H1 (cell line): ENCODE measurements around the gene NR5A1. TPM values are rescaled to one million over a fixed set of nuclear protein-coding genes. Genes with fewer than 3 reads are reported as not detected.

Source experiments
- CTCF ChIA-PET: fragments of 300-600 bp; sonication (Branson Sonifier 250); formaldehyde crosslinking; loops from one replicate; lab custom pipeline; 2021; ENCODE audit not compliant: partially characterized antibody; lab: Charles Lee
- POLR2A ChIA-PET: fragments of 300-600 bp; sonication (Branson Sonifier 250); formaldehyde crosslinking; loops from one replicate; lab custom pipeline; 2021; ENCODE audit warnings: inconsistent platforms; ENCODE audit not compliant: partially characterized antibody; lab: Charles Lee
- DNase-seq, 2 experiments: peaks; one replicate each; pipeline versions ENCODE4 v3.0.0 to v3.0.0-alpha.2; 2010 to 2022; ENCODE audit warnings: low spot score in 2 of 2, low read depth in 1 of 2, mixed read lengths in 1 of 2
- FAIRE-seq: peaks from 2 replicates; lab custom pipeline; 2011; peaks lifted over from hg19 to GRCh38; lab: Jason Lieb, UNC
- H2AFZ ChIP-seq: 2 replicates; pipeline ENCODE4 v1.8.1; 2012; ENCODE audit warnings: low read length, inconsistent platforms
- H2AK5ac ChIP-seq: 2 replicates; pipeline ENCODE4 v1.6.1; 2013; ENCODE audit warnings: low read depth, low read length
- H2BK120ac ChIP-seq: replicated peaks from 2 replicates; pipeline ENCODE3; 2013; ENCODE audit warnings: low read depth, low read length, inconsistent platforms
- H2BK12ac ChIP-seq: 2 replicates; pipeline ENCODE4 v1.6.1; 2013; ENCODE audit warnings: low read depth, low read length
- H2BK15ac ChIP-seq: 2 replicates; pipeline ENCODE4 v1.6.1; 2013; ENCODE audit warnings: low read length
- H2BK20ac ChIP-seq: 2 replicates; pipeline ENCODE4 v1.6.1; 2013; ENCODE audit warnings: low read length
- H2BK5ac ChIP-seq: 2 replicates; pipeline ENCODE4 v1.6.1; 2013; ENCODE audit warnings: low read depth, low read length
- H3K14ac ChIP-seq: 2 replicates; pipeline ENCODE4 v1.6.1; 2013; ENCODE audit warnings: inconsistent platforms; ENCODE audit not compliant: insufficient read length
- H3K18ac ChIP-seq: 2 replicates; pipeline ENCODE4 v1.6.1; 2013; ENCODE audit warnings: low read length; ENCODE audit errors: extremely low read depth
- H3K23ac ChIP-seq: 2 replicates; pipeline ENCODE4 v1.6.1; 2013; ENCODE audit warnings: inconsistent platforms; ENCODE audit not compliant: insufficient read length
- H3K23me2 ChIP-seq: 2 replicates; pipeline ENCODE4 v1.6.1; 2013; ENCODE audit warnings: low read depth, low read length
- H3K27ac ChIP-seq: 2 replicates; pipeline ENCODE4 v1.6.1; 2011; ENCODE audit warnings: low read depth, low read length, inconsistent platforms
- H3K27me3 ChIP-seq, 4 experiments: replicated peaks in 1 of 4; 1 replicate in 1 of 4; 2 replicates in 3 of 4; pipeline versions ENCODE4 v1.6.1 to v1.8.1; 2011 to 2013; ENCODE audit warnings: low read length in 3 of 4, mild to moderate bottlenecking in 3 of 4, inconsistent platforms in 2 of 4, mixed read lengths in 2 of 4, moderate library complexity in 1 of 4; ENCODE audit not compliant: control insufficient read depth in 3 of 4, insufficient read depth in 3 of 4; ENCODE audit errors: extremely low read depth in 1 of 4
- H3K36me3 ChIP-seq, 4 experiments: 2 replicates each; pipeline versions ENCODE4 v1.6.1 to v1.8.1; 2011 to 2013; ENCODE audit warnings: mild to moderate bottlenecking in 4 of 4, low read length in 3 of 4, moderate library complexity in 2 of 4, control low read depth in 1 of 4, inconsistent platforms in 1 of 4; ENCODE audit not compliant: insufficient read depth in 4 of 4, control insufficient read depth in 2 of 4
- H3K4ac ChIP-seq: replicated peaks from 2 replicates; pipeline ENCODE3; 2013; ENCODE audit warnings: low read length, low read depth, mixed read lengths, inconsistent platforms; ENCODE audit not compliant: insufficient read length
- H3K4me1 ChIP-seq, 4 experiments: replicated peaks in 1 of 4; 1 replicate in 1 of 4; 2 replicates in 3 of 4; pipeline versions ENCODE4 v1.6.1 to v1.8.1; 2011 to 2013; ENCODE audit warnings: low read length in 3 of 4, inconsistent platforms in 2 of 4, mixed read lengths in 1 of 4; ENCODE audit not compliant: insufficient read depth in 4 of 4, control insufficient read depth in 3 of 4
- H3K4me2 ChIP-seq, 2 experiments: 2 replicates each; pipeline versions ENCODE4 v1.6.1 to v1.8.1; 2011 to 2013; ENCODE audit warnings: low read depth in 2 of 2, low read length in 2 of 2, control low read depth in 1 of 2, inconsistent platforms in 1 of 2, mild to moderate bottlenecking in 1 of 2; ENCODE audit not compliant: insufficient read depth in 1 of 2
- H3K4me3 ChIP-seq, 4 experiments: fragments of 200-600, 300-600 bp in 1 of 4; sonication (generic), shearing (Covaris generic), sonication (Bioruptor Twin) in 1 of 4; 2 replicates each; pipeline versions ENCODE4 v1.5.1 to v1.8.1; 2011 to 2016; ENCODE audit warnings: low read length in 4 of 4, low read depth in 3 of 4, control low read depth in 2 of 4, inconsistent platforms in 2 of 4, mild to moderate bottlenecking in 2 of 4, mixed read lengths in 1 of 4, moderate library complexity in 1 of 4; ENCODE audit not compliant: insufficient read depth in 2 of 4; ENCODE audit errors: extremely low read depth in 1 of 4
- H3K56ac ChIP-seq: replicated peaks from 2 replicates; pipeline ENCODE3; 2013; ENCODE audit warnings: low read depth, mild to moderate bottlenecking, mixed read lengths, low read length, inconsistent platforms; ENCODE audit not compliant: insufficient read length
- H3K79me1 ChIP-seq: 2 replicates; pipeline ENCODE4 v1.6.1; 2013; ENCODE audit warnings: low read depth, low read length, control low read depth
- H3K79me2 ChIP-seq, 2 experiments: 2 replicates each; pipeline versions ENCODE4 v1.6.1 to v1.8.1; 2012 to 2013; ENCODE audit warnings: low read length in 2 of 2, mild to moderate bottlenecking in 2 of 2, inconsistent platforms in 1 of 2; ENCODE audit not compliant: insufficient read depth in 2 of 2, control insufficient read depth in 1 of 2
- H3K9ac ChIP-seq, 4 experiments: replicated peaks in 1 of 4; 1 replicate in 1 of 4; 2 replicates in 3 of 4; pipeline versions ENCODE4 v1.6.1 to v1.8.1; 2011 to 2013; ENCODE audit warnings: low read depth in 3 of 4, low read length in 3 of 4, control low read depth in 2 of 4, mild to moderate bottlenecking in 2 of 4, moderate library complexity in 2 of 4, inconsistent platforms in 1 of 4; ENCODE audit errors: extremely low read depth in 1 of 4
- H3K9me3 ChIP-seq, 2 experiments: 2 replicates each; pipeline versions ENCODE4 v1.6.1 to v1.8.1; 2012 to 2013; ENCODE audit warnings: mild to moderate bottlenecking in 2 of 2, moderate library complexity in 2 of 2, control low read depth in 1 of 2, inconsistent platforms in 1 of 2, low read depth in 1 of 2, low read length in 1 of 2, mixed read lengths in 1 of 2; ENCODE audit not compliant: insufficient read depth in 2 of 2
- H4K20me1 ChIP-seq, 2 experiments: replicated peaks in 1 of 2; 2 replicates each; pipeline versions ENCODE3 to v1.8.1; 2011 to 2013; ENCODE audit warnings: inconsistent platforms in 2 of 2, low read length in 2 of 2, mild to moderate bottlenecking in 1 of 2; ENCODE audit not compliant: insufficient read depth in 2 of 2, control insufficient read depth in 1 of 2
- H4K5ac ChIP-seq: 2 replicates; pipeline ENCODE4 v1.6.1; 2013; ENCODE audit warnings: low read length, low read depth, mixed read lengths, inconsistent platforms; ENCODE audit not compliant: insufficient read length
- H4K8ac ChIP-seq: 2 replicates; pipeline ENCODE4 v1.8.0; 2013; ENCODE audit warnings: mild to moderate bottlenecking, moderate library complexity, low read length, inconsistent platforms; ENCODE audit not compliant: insufficient read depth; ENCODE audit errors: extremely low read depth
- H4K91ac ChIP-seq: replicated peaks from 2 replicates; pipeline ENCODE3; 2013; ENCODE audit warnings: low read length, mixed read lengths, inconsistent platforms; ENCODE audit not compliant: insufficient read length
- ASH2L ChIP-seq: fragments of 200-600, 300-600 bp; sonication (generic); IDR thresholded peaks from one replicate; pipeline ENCODE4 v1.7.1; 2017; ENCODE audit warnings: low read length
- CHD1 ChIP-seq: IDR thresholded peaks from 2 replicates; pipeline ENCODE4 v1.6.1; 2012; ENCODE audit warnings: low read depth, low read length, improper control_type of control experiment
- HDAC2 ChIP-seq, 2 experiments: fragments of 300-600 bp in 1 of 2; sonication (generic) in 1 of 2; IDR thresholded peaks; 2 replicates each; pipeline ENCODE4 v1.6.1; 2011 to 2012; ENCODE audit warnings: low read depth in 2 of 2, low read length in 2 of 2, mild to moderate bottlenecking in 2 of 2, moderate library complexity in 2 of 2, borderline replicate concordance in 1 of 2, inconsistent platforms in 1 of 2
- KDM1A ChIP-seq: fragments of 200-600, 300-600 bp; sonication (generic); IDR thresholded peaks from 2 replicates; pipeline ENCODE4 v1.7.1; 2016; ENCODE audit warnings: mild to moderate bottlenecking, low read length, borderline replicate concordance
- NRF1 ChIP-seq: IDR thresholded peaks from 2 replicates; pipeline ENCODE4 v1.6.1; 2011; ENCODE audit warnings: mild to moderate bottlenecking, low read depth, low read length, improper control_type of control experiment
- POLR2A ChIP-seq, 2 experiments: IDR thresholded peaks; 1 replicate in 1 of 2; 2 replicates in 1 of 2; pipeline ENCODE4 v1.6.1; 2011; ENCODE audit warnings: low read depth in 2 of 2, low read length in 2 of 2, mild to moderate bottlenecking in 2 of 2; ENCODE audit errors: control extremely low read depth in 1 of 2
- POLR2AphosphoS5 ChIP-seq: IDR thresholded peaks from 2 replicates; pipeline ENCODE4 v1.6.1; 2011; ENCODE audit warnings: low read depth, low read length
- WGBS, 2 experiments: shearing (Covaris generic) in 1 of 2; methylation state at CpG; one replicate each; pipeline versions ENCODE4 v1.1.6 to v1.1.7; 2013 to 2015; ENCODE audit warnings: low lambda C conversion rate in 2 of 2, mixed read lengths in 2 of 2, inconsistent platforms in 1 of 2, low coverage in 1 of 2, missing lambda C conversion rate in 1 of 2; ENCODE audit not compliant: insufficient replicate concordance in 2 of 2, insufficient coverage in 1 of 2, insufficient read length in 1 of 2; ENCODE audit errors: extremely low coverage in 1 of 2, missing lambda C conversion rate in 1 of 2; 5-methylcytosine and 5-hydroxymethylcytosine counted together
- polyA plus RNA-seq, 7 experiments: library from polyadenylated mRNA; depleted of rRNA in 3 of 7; stranded (reverse) in 5 of 7; unstranded in 2 of 7; fragments of >200 nt in 5 of 7; fragments of 200-250 nt in 2 of 7; gene quantifications; 1 replicate in 5 of 7; 2 replicates in 1 of 7; 4 replicates in 1 of 7; pipeline versions ENCODE4 v1.2.1 to v1.2.3, GENCODE V29; 2011 to 2013; ENCODE audit warnings: missing spikeins in 2 of 7, mixed read lengths in 2 of 7
- total RNA-seq: library from RNA; stranded (reverse); fragmentation: NEBNext Ultra II Directional; extraction: Animal tissue kit (Norgen Biotek cat#: 25700); gene quantifications from 2 replicates; pipeline ENCODE4 v1.2.1, GENCODE V29; 2021

NR5A1 gene
- total and polyA plus RNA-seq, 2 of the 8 experiments (the other 6 are each of a cell fraction or from before 2014, with no cell fraction given): 0.29 to 0.58 TPM

DNA sequence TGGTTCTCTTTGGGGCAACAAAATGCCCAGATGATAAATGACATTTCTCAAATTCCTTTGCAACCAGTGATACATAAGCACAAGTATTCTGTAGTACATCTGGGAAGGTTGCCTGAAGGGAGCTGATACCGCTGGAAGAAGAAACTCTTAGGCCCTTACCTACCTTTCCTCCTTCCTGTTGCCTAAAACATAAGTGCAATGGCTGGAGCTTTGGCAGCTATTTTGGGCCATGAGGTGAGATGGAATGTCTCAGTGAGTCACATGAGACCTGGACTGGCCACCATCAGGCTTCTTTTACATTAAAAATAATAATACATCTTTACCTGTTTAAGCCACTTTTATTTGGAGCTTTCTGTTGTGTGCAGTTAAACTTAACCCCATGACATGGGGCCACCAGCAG is 68.1 kb downstream of the NR5A1 start:
- Histone ChIP-seq H3K56ac (no peak overlapping the region), H2AK5ac (no peak overlapping the region), H4K5ac (no peak overlapping the region), H3K4me2 (no peak overlapping the region), H3K79me2 (no peaks in the 10 kb centered on the region), H2BK12ac (no peak overlapping the region), H4K91ac (no peak overlapping the region), H3K79me1 (no peaks in the 10 kb centered on the region), H2BK20ac (no peak overlapping the region), H2BK15ac (no peak overlapping the region), H3K18ac (no peak overlapping the region), H3K4ac (no peak overlapping the region), H4K8ac (no peak overlapping the region), H3K9me3 (no peaks in the 10 kb centered on the region), H3K4me1 (no peaks in the 10 kb centered on the region), H3K9ac (no peak overlapping the region), H3K27me3 (no peaks in the 10 kb centered on the region; a peak in 1 of 7 replicates), H3K23me2 (no peaks in the 10 kb centered on the region), H2BK5ac (no peak overlapping the region), H3K4me3 (no peak overlapping the region), H3K14ac (no peak overlapping the region), H3K23ac (no peak overlapping the region), H2BK120ac (no peak overlapping the region), H2AFZ (no peak overlapping the region), H4K20me1 (no peaks in the 10 kb centered on the region), H3K36me3 (no peaks in the 10 kb centered on the region), H3K27ac (no peak overlapping the region)
- ChIA-PET CTCF (interaction anchor here (0.7 to 9.8 kb wide), 4 partner anchors 9 to 200 kb away, joined by 3 to 87 read pairs (median 4); no protein-coding TSS in a partner anchor), POLR2A (interaction anchor here (1.6 kb wide), 1 partner anchor 17 kb away, joined by 5 read pairs; no protein-coding TSS in a partner anchor)
- WGBS, 2 experiments: 90% methylated on average over 1 of the region's 1 CpG; no CpG with 5 or more reads in 1 of the 2 experiments
- TF ChIP-seq NRF1 (no peak), CHD1 (no peak), POLR2AphosphoS5 (no peak), KDM1A (peak; percentile 87), HDAC2 (IDR thresholded peaks at IDR 0.05; ENCODE audit: borderline replicate concordance in 1 of 2, low read depth in 2 of 2, low read length in 2 of 2) (peak in 1 of 2 experiments; percentile 61; a peak in 1 of 4 replicates), ASH2L (no peak), POLR2A (IDR thresholded peaks at IDR 0.05; ENCODE audit: control extremely low read depth in 1 of 2, low read depth in 2 of 2, low read length in 2 of 2) (no peak)
- no peak for FAIRE-seq
- DNase-seq: no peak
